C4-2B (cell line): ENCODE results near the gene S1PR1.

ENCODE experiments used
- H3K27ac ChIP-seq: fragments of 450-650 bp; 2 replicates; pipeline ENCODE4 v1.5.1; 2017
- ZFX ChIP-seq: fragments of 450-650 bp; IDR thresholded peaks from 2 replicates; pipeline ENCODE4 v1.6.1; 2017
- TF ChIP-seq, protein P1 (sequence below): fragments of 450-650 bp; conservative IDR thresholded peaks from 2 replicates; pipeline ENCODE4 v1.5.1; 2017; ENCODE audit warnings: mild to moderate bottlenecking

Gene S1PR1

DNA sequence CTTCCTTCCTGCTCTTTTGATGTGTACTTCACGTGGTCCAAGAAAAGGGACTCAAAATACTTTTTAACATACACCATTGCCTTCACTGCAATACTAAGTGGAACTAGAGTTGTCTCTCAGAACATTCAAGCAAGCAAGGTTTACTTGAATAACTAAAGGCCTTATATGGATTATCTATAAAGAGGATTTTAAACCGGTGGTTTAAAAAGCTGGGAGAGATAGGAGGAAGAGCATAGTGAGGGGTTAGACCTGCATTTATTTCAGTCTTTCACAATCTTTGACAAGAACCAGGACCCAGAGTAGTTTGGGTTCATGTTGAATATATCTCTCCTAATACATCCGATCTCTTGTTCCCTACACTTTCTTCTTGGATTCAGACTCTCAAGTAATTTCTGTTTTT, 6.9 kb downstream of the S1PR1 start:
- TF ChIP-seq, protein P1, sequence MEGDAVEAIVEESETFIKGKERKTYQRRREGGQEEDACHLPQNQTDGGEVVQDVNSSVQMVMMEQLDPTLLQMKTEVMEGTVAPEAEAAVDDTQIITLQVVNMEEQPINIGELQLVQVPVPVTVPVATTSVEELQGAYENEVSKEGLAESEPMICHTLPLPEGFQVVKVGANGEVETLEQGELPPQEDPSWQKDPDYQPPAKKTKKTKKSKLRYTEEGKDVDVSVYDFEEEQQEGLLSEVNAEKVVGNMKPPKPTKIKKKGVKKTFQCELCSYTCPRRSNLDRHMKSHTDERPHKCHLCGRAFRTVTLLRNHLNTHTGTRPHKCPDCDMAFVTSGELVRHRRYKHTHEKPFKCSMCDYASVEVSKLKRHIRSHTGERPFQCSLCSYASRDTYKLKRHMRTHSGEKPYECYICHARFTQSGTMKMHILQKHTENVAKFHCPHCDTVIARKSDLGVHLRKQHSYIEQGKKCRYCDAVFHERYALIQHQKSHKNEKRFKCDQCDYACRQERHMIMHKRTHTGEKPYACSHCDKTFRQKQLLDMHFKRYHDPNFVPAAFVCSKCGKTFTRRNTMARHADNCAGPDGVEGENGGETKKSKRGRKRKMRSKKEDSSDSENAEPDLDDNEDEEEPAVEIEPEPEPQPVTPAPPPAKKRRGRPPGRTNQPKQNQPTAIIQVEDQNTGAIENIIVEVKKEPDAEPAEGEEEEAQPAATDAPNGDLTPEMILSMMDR, result no peak
- no peak for TF ChIP-seq ZFX

DNA sequence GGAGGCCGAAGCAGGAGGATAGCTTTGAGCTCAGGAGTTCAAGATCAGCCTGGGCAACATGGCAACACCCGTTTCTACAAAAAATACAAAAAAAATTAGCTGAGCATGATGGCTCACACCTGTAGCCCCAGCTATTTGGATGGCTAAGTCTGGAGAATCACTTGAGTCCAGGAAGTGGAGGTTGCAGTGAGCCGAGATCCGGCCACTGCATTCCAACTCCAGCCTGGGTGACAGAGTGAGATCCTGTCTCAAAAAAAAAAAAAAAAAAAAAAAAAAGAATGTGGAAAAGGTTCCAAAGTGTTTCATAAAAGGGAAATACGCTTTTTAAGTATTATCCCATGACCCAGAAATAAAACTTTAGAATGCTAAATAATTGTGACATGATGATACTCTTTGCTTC, 8.0 kb downstream of the S1PR1 start:
- TF ChIP-seq ZFX, result no peak
- TF ChIP-seq, protein P1, result no peak
- no peak overlapping the region for H3K27ac ChIP-seq

More for the DNA sequence above, 6.9 kb downstream of the S1PR1 start:
- no peak overlapping the region for H3K27ac ChIP-seq

DNA sequence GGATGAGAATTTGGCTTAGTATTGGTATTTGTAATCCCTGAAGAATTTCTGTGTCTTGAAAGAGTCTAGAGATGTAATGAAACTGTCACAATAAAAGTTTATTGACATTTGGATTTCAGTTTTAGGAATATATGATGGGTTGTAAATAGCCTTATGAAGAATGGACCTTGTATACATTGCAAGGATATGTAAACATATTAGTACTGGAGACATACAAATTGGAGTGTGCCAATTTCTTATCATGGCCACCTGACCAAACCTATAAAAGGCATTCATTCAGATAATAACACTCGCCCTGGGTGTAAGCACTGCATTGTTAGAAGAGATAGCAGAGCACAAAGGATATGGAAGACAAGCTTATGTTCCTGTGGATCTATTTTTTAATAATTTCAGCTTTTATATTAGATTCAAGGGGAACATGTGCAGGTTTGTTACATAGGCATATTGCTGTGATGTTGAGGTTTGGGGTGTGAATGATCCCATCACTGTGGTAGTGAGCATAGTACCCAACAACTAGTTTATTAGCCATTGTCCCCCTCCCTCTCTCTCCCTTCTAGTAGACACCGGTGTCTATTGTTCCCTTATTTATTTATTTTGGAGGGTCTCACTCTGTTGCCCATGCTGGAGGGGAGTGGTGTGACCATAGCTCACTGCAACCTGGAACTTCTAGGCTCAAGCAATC, 8.6 kb downstream of the S1PR1 start:
- H3K27ac ChIP-seq, result no peak overlapping the region
- TF ChIP-seq, protein P1, result no peak
- no peak for TF ChIP-seq ZFX

DNA sequence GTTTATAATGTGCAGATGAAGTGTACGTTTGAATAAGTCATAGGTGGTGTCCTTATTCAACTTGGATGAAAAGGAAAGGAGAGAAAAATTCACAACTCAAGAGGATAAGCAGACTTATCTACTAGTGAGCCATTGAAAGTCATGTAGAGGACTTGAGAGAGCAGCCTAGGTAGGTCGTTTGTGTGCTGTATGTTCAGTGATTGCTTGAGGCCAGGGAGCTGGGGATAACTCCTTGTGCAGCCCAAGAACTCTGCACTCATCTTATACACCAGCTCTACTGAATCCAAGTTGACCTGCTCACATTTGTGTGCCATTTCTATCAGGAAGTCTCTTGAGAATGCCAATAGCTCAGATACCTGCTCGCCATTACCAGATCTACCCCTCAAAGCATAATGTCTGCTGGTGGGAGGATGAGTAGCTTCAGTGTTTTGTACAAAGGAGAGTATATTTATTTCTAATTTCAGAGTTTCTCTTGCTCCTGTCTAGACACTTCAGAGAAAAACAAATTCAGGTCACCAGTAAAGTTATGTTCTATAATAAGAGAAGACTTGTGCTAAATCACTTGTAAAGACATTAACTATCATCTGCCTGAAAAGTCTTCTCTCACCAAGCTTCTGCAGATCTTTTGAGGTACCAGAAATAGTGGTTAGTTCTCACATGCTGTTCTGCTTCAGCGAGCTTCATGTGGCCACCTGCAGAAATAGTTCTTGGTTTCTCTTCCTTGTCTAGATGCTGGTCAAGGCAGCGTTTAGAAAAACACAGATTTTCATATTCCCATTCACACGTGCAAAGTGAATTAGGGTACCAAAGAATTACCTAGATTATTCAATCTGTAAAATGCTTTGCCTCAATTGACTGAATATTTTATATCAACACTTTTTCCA, 10.8 kb downstream of the S1PR1 start:
- H3K27ac ChIP-seq, result no peak overlapping the region
- no peak for TF ChIP-seq ZFX
- TF ChIP-seq, protein P1, result no peak

DNA sequence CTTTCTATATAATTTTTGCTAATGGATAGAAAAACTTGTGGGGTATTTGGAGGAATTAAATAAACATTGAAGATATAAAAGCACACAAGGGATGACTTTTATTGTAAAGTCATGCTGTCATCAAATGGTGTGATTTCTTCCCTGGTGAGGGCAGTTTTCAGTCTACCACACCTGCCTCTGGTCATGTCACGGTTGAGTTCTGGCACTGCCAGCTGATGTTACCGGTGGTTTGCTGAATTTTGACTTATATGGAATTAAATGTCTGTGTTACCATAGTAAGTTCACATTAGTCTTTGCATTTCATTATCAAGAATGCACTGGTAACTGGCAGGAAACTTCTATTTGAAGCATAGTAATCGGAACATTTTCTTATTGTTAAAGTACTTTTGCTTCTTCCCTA, 13.4 kb downstream of the S1PR1 start:
- H3K27ac ChIP-seq, result no peak overlapping the region
- TF ChIP-seq ZFX, result no peak
- TF ChIP-seq, protein P1, result no peak

DNA sequence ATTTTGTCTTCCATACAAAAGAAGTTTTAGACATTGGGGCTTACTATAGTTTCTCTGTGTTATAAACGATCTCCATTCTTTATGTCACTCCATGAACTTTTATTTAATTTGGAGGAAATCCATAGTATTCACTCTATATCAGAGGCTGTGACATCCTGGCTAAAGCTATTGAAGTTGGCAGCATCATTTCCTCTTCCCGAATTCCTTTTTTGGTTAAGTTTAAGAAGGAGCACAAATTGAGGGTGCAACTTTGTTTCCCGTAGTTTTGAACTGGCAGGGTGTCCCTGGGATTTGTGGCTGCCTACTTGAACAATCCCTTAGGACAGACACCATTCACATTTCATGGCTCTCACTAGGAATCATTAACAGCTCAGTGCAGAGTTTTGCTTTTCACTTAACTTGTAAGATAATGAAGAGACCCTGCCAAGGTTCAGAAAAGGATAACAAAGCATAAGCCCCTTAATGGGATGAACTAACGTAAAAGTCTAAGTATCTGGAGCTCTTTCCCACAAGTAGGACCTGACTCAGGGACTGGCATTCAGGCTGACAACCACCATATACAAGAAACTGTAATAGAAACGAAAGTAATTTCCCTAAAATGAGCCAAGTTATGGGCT, 13.9 kb downstream of the S1PR1 start:
- H3K27ac ChIP-seq, result no peak overlapping the region
- TF ChIP-seq ZFX, result no peak
- TF ChIP-seq, protein P1, result no peak

DNA sequence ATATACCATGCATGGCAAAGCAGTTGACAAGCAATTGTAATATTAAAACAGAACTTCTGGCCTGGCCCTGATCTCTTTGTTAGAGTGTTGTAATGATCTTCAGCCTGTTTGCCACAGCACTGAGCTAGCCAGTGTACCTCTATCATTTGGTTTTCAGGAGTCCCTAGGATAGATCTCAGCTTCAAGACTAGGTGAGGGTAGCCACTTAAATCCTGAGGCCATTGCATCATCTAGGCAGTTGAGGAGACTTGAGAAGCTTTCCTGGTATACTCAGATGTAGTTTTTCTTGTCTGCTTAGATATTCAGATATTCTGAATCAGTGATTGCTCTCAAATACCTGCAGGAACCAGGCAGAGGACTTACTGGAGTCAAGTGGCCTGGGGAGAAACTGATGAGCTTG, 14.7 kb downstream of the S1PR1 start:
- H3K27ac ChIP-seq, result no peak overlapping the region
- TF ChIP-seq, protein P1, result no peak
- no peak for TF ChIP-seq ZFX
